ENCODE results near the gene MAL.

- TF ChIP-seq FOXK2 (IDR thresholded peaks at IDR 0.05) (no peak), L3MBTL2 (conservative IDR thresholded peaks at IDR 0.05) (no peak)
Observed at GRCh38 chr2:95050385-95051300, 25.1 kb downstream of the MAL start.
